WTC11 (cell line): ENCODE measurements around the gene PTPRC.

Source experiments
- CREM ChIP-seq: sonication (generic); formaldehyde crosslinking; IDR thresholded peaks from 2 replicates; pipeline ENCODE4 v1.8.1; 2022; ENCODE audit warnings: mild to moderate bottlenecking, missing genetic modification reagents, moderate library complexity
- ESRRA ChIP-seq: sonication (generic); formaldehyde crosslinking; IDR thresholded peaks from 2 replicates; pipeline ENCODE4 v1.8.1; 2022; ENCODE audit warnings: mild to moderate bottlenecking, missing genetic modification reagents, borderline replicate concordance
- ZNF263 ChIP-seq: sonication (generic); formaldehyde crosslinking; IDR thresholded peaks from 2 replicates; pipeline ENCODE4 v1.8.1; 2022; ENCODE audit warnings: low read depth, mild to moderate bottlenecking, moderate library complexity, missing genetic modification reagents
- TF ChIP-seq, protein P1 (sequence below): fragments of 200-600 bp; IDR thresholded peaks from 2 replicates; pipeline ENCODE4 v1.8.0; 2022; ENCODE audit warnings: antibody characterized with exemption
- TF ChIP-seq, protein P2 (sequence below): sonication (generic); formaldehyde crosslinking; IDR thresholded peaks from 2 replicates; pipeline ENCODE4 v1.8.0; 2023; ENCODE audit warnings: missing genetic modification reagents

DNA sequence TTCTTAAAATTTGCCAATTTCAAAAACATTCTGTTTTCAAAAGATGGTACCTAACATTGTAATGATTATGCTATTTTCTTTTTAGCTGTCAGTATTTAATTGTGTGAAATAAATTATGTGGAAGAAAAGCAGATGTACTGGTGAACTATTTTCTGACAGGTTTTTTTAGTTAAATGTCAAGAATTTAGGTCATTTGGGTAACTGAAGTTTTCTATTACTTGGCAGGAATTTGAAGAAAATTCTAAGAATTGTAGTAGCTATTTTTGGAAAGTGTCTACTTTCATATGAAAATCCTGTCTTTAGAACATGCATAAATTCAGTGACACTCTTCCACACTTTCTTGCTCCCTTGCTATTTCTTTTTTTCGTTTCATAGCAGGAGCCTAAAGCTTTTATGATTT lies 28.5 kb upstream of the PTPRC start:
- TF ChIP-seq, protein P1, sequence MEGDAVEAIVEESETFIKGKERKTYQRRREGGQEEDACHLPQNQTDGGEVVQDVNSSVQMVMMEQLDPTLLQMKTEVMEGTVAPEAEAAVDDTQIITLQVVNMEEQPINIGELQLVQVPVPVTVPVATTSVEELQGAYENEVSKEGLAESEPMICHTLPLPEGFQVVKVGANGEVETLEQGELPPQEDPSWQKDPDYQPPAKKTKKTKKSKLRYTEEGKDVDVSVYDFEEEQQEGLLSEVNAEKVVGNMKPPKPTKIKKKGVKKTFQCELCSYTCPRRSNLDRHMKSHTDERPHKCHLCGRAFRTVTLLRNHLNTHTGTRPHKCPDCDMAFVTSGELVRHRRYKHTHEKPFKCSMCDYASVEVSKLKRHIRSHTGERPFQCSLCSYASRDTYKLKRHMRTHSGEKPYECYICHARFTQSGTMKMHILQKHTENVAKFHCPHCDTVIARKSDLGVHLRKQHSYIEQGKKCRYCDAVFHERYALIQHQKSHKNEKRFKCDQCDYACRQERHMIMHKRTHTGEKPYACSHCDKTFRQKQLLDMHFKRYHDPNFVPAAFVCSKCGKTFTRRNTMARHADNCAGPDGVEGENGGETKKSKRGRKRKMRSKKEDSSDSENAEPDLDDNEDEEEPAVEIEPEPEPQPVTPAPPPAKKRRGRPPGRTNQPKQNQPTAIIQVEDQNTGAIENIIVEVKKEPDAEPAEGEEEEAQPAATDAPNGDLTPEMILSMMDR = no peak
- no peak for TF ChIP-seq ZNF263 (CRISPR knock-in tag)
- TF ChIP-seq, protein P2, sequence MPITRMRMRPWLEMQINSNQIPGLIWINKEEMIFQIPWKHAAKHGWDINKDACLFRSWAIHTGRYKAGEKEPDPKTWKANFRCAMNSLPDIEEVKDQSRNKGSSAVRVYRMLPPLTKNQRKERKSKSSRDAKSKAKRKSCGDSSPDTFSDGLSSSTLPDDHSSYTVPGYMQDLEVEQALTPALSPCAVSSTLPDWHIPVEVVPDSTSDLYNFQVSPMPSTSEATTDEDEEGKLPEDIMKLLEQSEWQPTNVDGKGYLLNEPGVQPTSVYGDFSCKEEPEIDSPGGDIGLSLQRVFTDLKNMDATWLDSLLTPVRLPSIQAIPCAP = no peak
- no peak for TF ChIP-seq CREM (CRISPR knock-in tag)
- no peak for TF ChIP-seq ESRRA (CRISPR knock-in tag)
